Progenitor cell of endocrine pancreas (in vitro differentiated cells): Measurements from ENCODE around the gene NEMP1. TPM values are rescaled to one million over a fixed set of nuclear protein-coding genes. Genes with fewer than 3 reads are reported as not detected.

ENCODE experiments used
- DNase-seq: peaks from one replicate; pipeline ENCODE4 v3.0.0; 2021; ENCODE audit warnings: low spot score; ENCODE audit not compliant: unreplicated experiment
- H3K27ac Mint-ChIP-seq: 2 replicates; pipeline ENCODE4 v1.8.0; 2021; ENCODE audit warnings: mild to moderate bottlenecking, moderate library complexity, mixed read lengths
- H3K27me3 Mint-ChIP-seq: 2 replicates; pipeline ENCODE4 v1.8.0; 2021; ENCODE audit warnings: mixed read lengths
- H3K36me3 Mint-ChIP-seq: 2 replicates; pipeline ENCODE4 v1.8.0; 2022; ENCODE audit warnings: mixed read lengths; ENCODE audit not compliant: insufficient read depth
- H3K4me1 Mint-ChIP-seq: 2 replicates; pipeline ENCODE4 v1.8.0; 2021; ENCODE audit warnings: low read depth, mixed read lengths
- H3K4me3 Mint-ChIP-seq: 2 replicates; pipeline ENCODE4 v1.8.0; 2021; ENCODE audit warnings: low read depth, mild to moderate bottlenecking, moderate library complexity, mixed read lengths
- H3K9me3 Mint-ChIP-seq: 2 replicates; pipeline ENCODE4 v1.8.0; 2021; ENCODE audit warnings: low read depth, mixed read lengths
- CTCF ChIP-seq: fragments of 200-600 bp; sonication (generic); IDR thresholded peaks from one replicate; pipeline ENCODE4 v1.5.0; 2021; ENCODE audit warnings: antibody characterized with exemption, mild to moderate bottlenecking; ENCODE audit not compliant: unreplicated experiment
- total RNA-seq: library from RNA; stranded (reverse); gene quantifications from 2 replicates; pipeline ENCODE4 v1.2.1, GENCODE V29; 2021

Gene NEMP1
- total RNA-seq, 1 donor from 2014 or later, result 24.2 TPM

- H3K27ac Mint-ChIP-seq, result peak within 1 kb of the TSS; percentile 98
- no peaks in the 10 kb centered on the region for H3K27me3 Mint-ChIP-seq
- no peaks in the 10 kb centered on the region for H3K9me3 Mint-ChIP-seq
- H3K4me3 Mint-ChIP-seq, result peak within 1 kb of the TSS; percentile 83
- no peak for TF ChIP-seq CTCF
- peaks cover 5% of the 10 kb centered on the region for H3K36me3 Mint-ChIP-seq
- peak; percentile 75 for DNase-seq
- H3K4me1 Mint-ChIP-seq, result peaks cover 35% of the 10 kb centered on the region
These were observed 10.0 kb upstream of the NEMP1 start, which contains the start of gene NAB2 for GRCh38 chr12:57088354-57089270. Gene NAB2, plus strand, starts transcription at chr12:57089114. Its CDS starts 158 bp downstream, at chr12:57089272.

- Mint-ChIP-seq H3K27me3 (no peaks in the 10 kb centered on the region), H3K9me3 (no peaks in the 10 kb centered on the region), H3K27ac (peak overlapping the region; percentile 98), H3K4me1 (peaks cover 33% of the 10 kb centered on the region), H3K36me3 (peaks cover 5% of the 10 kb centered on the region), H3K4me3 (peak overlapping the region; percentile 83)
- peak; percentile 57 for DNase-seq
- TF ChIP-seq CTCF, result no peak
These were observed 9.2 kb upstream of the NEMP1 start for GRCh38 chr12:57087691-57088353.

- peak overlapping the region; percentile 86 for H3K4me3 Mint-ChIP-seq
- H3K4me1 Mint-ChIP-seq, result peaks cover 33% of the 10 kb centered on the region
These were observed 8.6 kb upstream of the NEMP1 start for GRCh38 chr12:57087010-57087690.

DNA sequence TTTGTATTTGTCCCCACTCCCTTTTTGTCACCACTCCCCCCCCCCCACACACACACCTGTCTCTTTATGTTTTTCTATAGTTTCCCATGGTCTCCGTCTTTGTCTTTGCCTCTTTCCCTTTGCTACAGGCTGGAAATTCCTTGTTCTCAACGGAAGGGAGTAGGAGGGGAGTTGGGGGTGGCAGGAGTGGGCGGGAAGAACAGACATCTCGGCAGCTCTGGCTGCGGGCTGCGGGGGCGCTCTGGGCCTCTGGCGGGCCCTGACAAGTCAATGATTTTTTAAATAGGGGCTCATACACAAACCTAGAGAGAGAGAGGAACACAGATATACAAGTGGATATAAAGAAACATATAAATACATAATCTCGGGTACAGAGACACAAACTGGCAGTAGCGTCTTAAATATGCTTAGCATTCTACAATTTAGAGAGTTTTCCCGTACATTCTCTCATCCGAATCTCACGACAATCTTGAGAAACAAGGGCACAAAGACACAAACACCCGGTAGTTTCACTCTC is 8.0 kb upstream of the NEMP1 start:
- Mint-ChIP-seq H3K9me3 (no peaks in the 10 kb centered on the region), H3K4me3 (peak overlapping the region; percentile 86), H3K27me3 (no peaks in the 10 kb centered on the region), H3K27ac (peak overlapping the region; percentile 92), H3K36me3 (peaks cover 2% of the 10 kb centered on the region), H3K4me1 (peaks cover 33% of the 10 kb centered on the region)
- TF ChIP-seq CTCF, result peak; percentile 54
- no peak for DNase-seq

More at GRCh38 chr12:57087010-57087690, 8.6 kb upstream of the NEMP1 start:
- H3K27ac Mint-ChIP-seq, result peak overlapping the region; percentile 98
- no peaks in the 10 kb centered on the region for H3K9me3 Mint-ChIP-seq
- no peaks in the 10 kb centered on the region for H3K27me3 Mint-ChIP-seq
- H3K36me3 Mint-ChIP-seq, result peaks cover 2% of the 10 kb centered on the region
- DNase-seq, result peak; percentile 37
- TF ChIP-seq CTCF, result no peak

GRCh38 chr12:57085999-57086492 is 7.5 kb upstream of the NEMP1 start:
- Mint-ChIP-seq H3K9me3 (no peaks in the 10 kb centered on the region), H3K4me3 (peak overlapping the region; percentile 86), H3K27me3 (no peaks in the 10 kb centered on the region), H3K36me3 (peaks cover 2% of the 10 kb centered on the region), H3K27ac (peak overlapping the region; percentile 92), H3K4me1 (peaks cover 33% of the 10 kb centered on the region)
- DNase-seq, result no peak
- no peak for TF ChIP-seq CTCF
